Stimulated activated CD8-positive, alpha-beta memory T cell treated with anti-CD3 and anti-CD28 coated beads, Interleukin-12 subunit alpha, Interleukin-12 subunit beta, amount 100 ng/mL, for 24 hours (primary cell): ENCODE measurements around the gene ZSWIM7.

Experiments
- DNase-seq: peaks from one replicate; pipeline ENCODE4 v3.0.0-alpha.2; 2020; ENCODE audit errors: extremely low read depth

Gene ZSWIM7

GRCh38 chr17:15931394-15931793 is 68.1 kb downstream of the ZSWIM7 start:
- DNase-seq = no peak

DNA sequence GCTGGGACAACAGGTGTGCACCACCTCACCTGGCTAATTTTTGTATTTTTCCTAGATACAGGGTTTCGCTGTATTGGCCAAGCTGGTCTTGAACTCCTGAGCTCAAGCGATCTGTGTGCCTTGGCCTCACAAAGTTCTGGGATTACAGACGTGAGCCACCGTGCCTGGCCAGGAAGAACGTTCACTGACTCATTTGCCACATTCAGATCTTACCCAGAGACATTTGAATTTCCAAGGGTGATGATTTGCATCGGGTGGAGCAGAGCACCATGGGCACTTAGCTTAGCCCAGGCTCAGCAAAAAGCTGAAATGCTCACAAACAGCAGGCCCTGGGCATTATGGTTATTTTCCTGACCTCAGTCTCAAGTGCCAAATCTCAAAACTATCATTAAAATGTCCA is 69.1 kb downstream of the ZSWIM7 start:
- DNase-seq = no peak

GRCh38 chr17:15929941-15930340 is 69.6 kb downstream of the ZSWIM7 start:
- DNase-seq = no peak

DNA sequence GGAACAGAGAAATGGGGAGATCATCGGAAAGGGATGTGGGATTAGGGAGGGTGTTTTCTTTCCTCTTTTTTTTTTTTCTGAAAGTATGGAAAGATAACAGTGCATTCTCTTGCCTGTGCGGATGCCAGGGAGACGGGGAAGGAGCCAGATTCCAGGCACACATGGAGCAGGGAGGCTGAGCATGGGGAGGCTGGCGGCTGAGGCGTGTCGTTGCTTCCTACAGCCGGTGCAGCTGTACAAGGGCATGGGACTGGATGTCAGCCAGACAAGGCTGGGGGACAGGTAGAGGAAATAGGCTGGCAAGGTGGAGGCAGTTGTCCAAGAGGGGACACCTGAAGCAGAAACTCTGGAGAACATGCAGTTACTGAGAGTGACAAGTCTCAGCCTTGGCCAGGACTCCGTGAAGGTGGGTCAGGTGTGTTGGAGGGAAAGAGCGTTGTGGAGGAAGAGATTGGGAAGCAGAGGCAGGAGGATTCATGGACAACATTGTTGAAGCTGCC is 71.2 kb downstream of the ZSWIM7 start:
- no peak for DNase-seq
